Loucy (cell line): ENCODE measurements around the gene MGLL.

Experiments used
- H2AFZ ChIP-seq: fragments of 200-600 bp; sonication (generic); 2 replicates; pipeline ENCODE4 v1.6.0; 2016; ENCODE audit warnings: antibody characterized with exemption, mild to moderate bottlenecking, low read length, moderate library complexity
- H3F3A ChIP-seq: fragments of 200-600 bp; 2 replicates; pipeline ENCODE4 v1.6.0; 2016; ENCODE audit warnings: antibody characterized with exemption, low read depth, mild to moderate bottlenecking
- H3K27me3 ChIP-seq: fragments of 200-600 bp; sonication (generic); 2 replicates; pipeline ENCODE4 v1.6.1; 2014; ENCODE audit warnings: low read length, mild to moderate bottlenecking; ENCODE audit not compliant: insufficient read depth, poor library complexity, severe bottlenecking
- H3K36me3 ChIP-seq: fragments of 200-600 bp; sonication (generic); 2 replicates; pipeline ENCODE4 v1.6.1; 2016; ENCODE audit warnings: low read length; ENCODE audit not compliant: insufficient read depth
- H3K4me1 ChIP-seq: fragments of 200-600 bp; sonication (generic); 2 replicates; pipeline ENCODE4 v1.5.1; 2014; ENCODE audit warnings: low read length, mild to moderate bottlenecking; ENCODE audit not compliant: insufficient read depth, poor library complexity, severe bottlenecking
- H3K4me2 ChIP-seq: fragments of 200-600 bp; sonication (generic); 2 replicates; pipeline ENCODE4 v1.6.0; 2014; ENCODE audit warnings: antibody characterized with exemption, low read length, low read depth, mild to moderate bottlenecking; ENCODE audit not compliant: poor library complexity, severe bottlenecking
- H3K4me3 ChIP-seq: fragments of 200-600 bp; sonication (generic); 2 replicates; pipeline ENCODE4 v1.5.1; 2014; ENCODE audit warnings: low read length, mild to moderate bottlenecking, mixed read lengths; ENCODE audit not compliant: poor library complexity, severe bottlenecking
- H3K79me2 ChIP-seq: fragments of 200-600 bp; sonication (generic); 2 replicates; pipeline ENCODE4 v1.6.1; 2014; ENCODE audit warnings: low read length; ENCODE audit not compliant: insufficient read depth
- H3K9ac ChIP-seq: fragments of 200-600 bp; sonication (generic); 2 replicates; pipeline ENCODE4 v1.6.0; 2014; ENCODE audit warnings: mild to moderate bottlenecking, low read depth, low read length, moderate library complexity; ENCODE audit not compliant: poor library complexity, severe bottlenecking
- H3K9me2 ChIP-seq: fragments of 200-600 bp; sonication (generic); replicated peaks from 2 replicates; pipeline ENCODE4 v1.6.1; 2016; ENCODE audit warnings: low read depth, low read length, mixed read lengths
- H3K9me3 ChIP-seq: fragments of 200-600 bp; sonication (generic); 2 replicates; pipeline ENCODE4 v1.6.1; 2014; ENCODE audit warnings: mild to moderate bottlenecking, antibody characterized with exemption, low read length, low read depth; ENCODE audit not compliant: insufficient read depth
- H4K20me1 ChIP-seq: fragments of 200-600 bp; sonication (generic); 2 replicates; pipeline ENCODE4 v1.6.0; 2014; ENCODE audit warnings: antibody characterized with exemption, low read length, mild to moderate bottlenecking; ENCODE audit not compliant: insufficient read depth, poor library complexity, severe bottlenecking
- EZH2phosphoT487 ChIP-seq: fragments of 200-600 bp; IDR thresholded peaks from 2 replicates; pipeline ENCODE4 v1.6.1; 2018; ENCODE audit warnings: antibody characterized with exemption, mild to moderate bottlenecking, moderate library complexity, borderline replicate concordance
- TF ChIP-seq, protein P1 (sequence below): fragments of 200-600 bp; sonication (generic); conservative IDR thresholded peaks from 2 replicates; pipeline ENCODE4 v1.5.1; 2014; ENCODE audit warnings: mild to moderate bottlenecking, antibody characterized with exemption, low read length

The MGLL gene

GRCh38 chr3:127647166-127647844, 175.0 kb downstream of the MGLL start:
- no peak overlapping the region for H3K9ac ChIP-seq
- no peak for TF ChIP-seq EZH2phosphoT487
- TF ChIP-seq, protein P1, sequence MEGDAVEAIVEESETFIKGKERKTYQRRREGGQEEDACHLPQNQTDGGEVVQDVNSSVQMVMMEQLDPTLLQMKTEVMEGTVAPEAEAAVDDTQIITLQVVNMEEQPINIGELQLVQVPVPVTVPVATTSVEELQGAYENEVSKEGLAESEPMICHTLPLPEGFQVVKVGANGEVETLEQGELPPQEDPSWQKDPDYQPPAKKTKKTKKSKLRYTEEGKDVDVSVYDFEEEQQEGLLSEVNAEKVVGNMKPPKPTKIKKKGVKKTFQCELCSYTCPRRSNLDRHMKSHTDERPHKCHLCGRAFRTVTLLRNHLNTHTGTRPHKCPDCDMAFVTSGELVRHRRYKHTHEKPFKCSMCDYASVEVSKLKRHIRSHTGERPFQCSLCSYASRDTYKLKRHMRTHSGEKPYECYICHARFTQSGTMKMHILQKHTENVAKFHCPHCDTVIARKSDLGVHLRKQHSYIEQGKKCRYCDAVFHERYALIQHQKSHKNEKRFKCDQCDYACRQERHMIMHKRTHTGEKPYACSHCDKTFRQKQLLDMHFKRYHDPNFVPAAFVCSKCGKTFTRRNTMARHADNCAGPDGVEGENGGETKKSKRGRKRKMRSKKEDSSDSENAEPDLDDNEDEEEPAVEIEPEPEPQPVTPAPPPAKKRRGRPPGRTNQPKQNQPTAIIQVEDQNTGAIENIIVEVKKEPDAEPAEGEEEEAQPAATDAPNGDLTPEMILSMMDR = no peak
- H3F3A ChIP-seq = no peaks in the 10 kb centered on the region
- no peaks in the 10 kb centered on the region for H4K20me1 ChIP-seq
- no peaks in the 10 kb centered on the region for H3K9me3 ChIP-seq
- no peak overlapping the region for H3K4me2 ChIP-seq
- H3K9me2 ChIP-seq = no peaks in the 10 kb centered on the region
- H2AFZ ChIP-seq = no peak overlapping the region
- H3K79me2 ChIP-seq = no peaks in the 10 kb centered on the region
- H3K4me3 ChIP-seq = no peak overlapping the region
- no peaks in the 10 kb centered on the region for H3K27me3 ChIP-seq
- no peaks in the 10 kb centered on the region for H3K36me3 ChIP-seq
- no peaks in the 10 kb centered on the region for H3K4me1 ChIP-seq

GRCh38 chr3:127646501-127647046, 175.7 kb downstream of the MGLL start:
- TF ChIP-seq EZH2phosphoT487 = no peak
- TF ChIP-seq, protein P1 = no peak
- Histone ChIP-seq H2AFZ (no peak overlapping the region), H3K4me3 (no peak overlapping the region), H3K9ac (no peak overlapping the region), H3K9me2 (no peaks in the 10 kb centered on the region), H3K27me3 (no peaks in the 10 kb centered on the region), H3K4me1 (no peaks in the 10 kb centered on the region), H3F3A (no peaks in the 10 kb centered on the region), H3K9me3 (no peaks in the 10 kb centered on the region), H3K36me3 (no peaks in the 10 kb centered on the region), H3K4me2 (no peak overlapping the region), H4K20me1 (no peaks in the 10 kb centered on the region), H3K79me2 (no peaks in the 10 kb centered on the region)

DNA sequence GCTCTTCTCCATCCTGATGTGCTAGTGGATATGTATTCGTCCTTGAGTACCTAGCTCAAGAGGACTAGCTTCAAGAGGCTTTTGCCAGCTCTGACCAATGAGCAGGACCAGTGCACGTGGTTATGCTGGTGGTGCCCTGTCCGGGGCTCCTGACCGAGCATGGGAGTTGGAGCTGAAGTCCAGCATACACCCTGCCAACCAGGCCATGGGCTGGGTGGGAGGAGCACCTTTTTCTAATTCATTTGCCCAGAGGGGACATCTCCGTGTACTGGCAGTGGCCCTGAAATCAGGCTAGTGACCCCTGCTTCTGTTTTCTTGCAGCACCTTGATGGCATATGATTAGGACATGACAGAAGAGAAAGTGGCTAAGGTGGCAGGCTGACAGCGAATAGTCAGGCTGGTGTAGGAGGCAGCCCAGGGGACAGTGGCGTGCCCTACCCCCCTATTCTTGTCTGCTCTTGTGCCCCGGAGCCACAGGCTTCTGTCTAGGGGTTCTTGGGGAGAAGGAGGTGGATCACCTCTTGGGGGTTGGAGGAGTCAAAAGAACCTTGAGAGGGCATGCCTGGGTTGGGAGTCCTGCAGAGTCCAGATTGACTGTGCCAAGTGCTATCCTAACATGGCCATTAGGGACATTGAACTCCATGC, 176.8 kb downstream of the MGLL start:
- no peaks in the 10 kb centered on the region for H3K9me3 ChIP-seq
- TF ChIP-seq, protein P1 = no peak
- TF ChIP-seq EZH2phosphoT487 = no peak
- no peak overlapping the region for H3K4me3 ChIP-seq
- no peaks in the 10 kb centered on the region for H3K79me2 ChIP-seq
- no peaks in the 10 kb centered on the region for H4K20me1 ChIP-seq
- no peaks in the 10 kb centered on the region for H3K9me2 ChIP-seq
- H3K36me3 ChIP-seq = no peaks in the 10 kb centered on the region
- H3K4me2 ChIP-seq = no peak overlapping the region
- no peak overlapping the region for H3K9ac ChIP-seq
- no peaks in the 10 kb centered on the region for H3K4me1 ChIP-seq
- H2AFZ ChIP-seq = no peak overlapping the region
- H3F3A ChIP-seq = no peaks in the 10 kb centered on the region
- H3K27me3 ChIP-seq = no peaks in the 10 kb centered on the region
